Endothelial cell of umbilical vein (primary cell): ENCODE results near the gene FNDC8. TPM values are rescaled to one million over a fixed set of nuclear protein-coding genes. Genes with fewer than 3 reads are reported as not detected.

Experiments used
- BruUV-seq: library from RNA; stranded (reverse); fragments of 400-500 nt; replicated peaks from 2 replicates; lab custom pipeline; 2021; lab: Mats Ljungman, UMichigan
- CTCF ChIA-PET: fragments of 300-600, 350-600 bp; sonication (Branson Sonifier 250); formaldehyde crosslinking; loops from one replicate; lab custom pipeline; 2021; ENCODE audit warnings: antibody characterized with exemption, inconsistent platforms; lab: Charles Lee
- POLR2A ChIA-PET: fragments of 300-600, 350-600 bp; sonication (Branson Sonifier 250); formaldehyde crosslinking; loops from one replicate; lab custom pipeline; 2021; ENCODE audit warnings: antibody characterized with exemption, inconsistent platforms; lab: Charles Lee
- DNase-seq: peaks from one replicate; pipeline ENCODE4 v3.0.0-alpha.2; 2011; ENCODE audit warnings: low read depth, low spot score
- FAIRE-seq: peaks from 2 replicates; lab custom pipeline; 2011; peaks lifted over from hg19 to GRCh38; lab: Jason Lieb, UNC
- H2AFZ ChIP-seq: 2 replicates; pipeline ENCODE4 v1.6.0; 2012; ENCODE audit warnings: low read depth, low read length, control low read depth, inconsistent platforms
- H3K27ac ChIP-seq: 2 replicates; pipeline ENCODE4 v1.5.1; 2011; ENCODE audit warnings: low read depth, mild to moderate bottlenecking, control low read depth, low read length, moderate library complexity; ENCODE audit not compliant: insufficient read depth
- H3K27me3 ChIP-seq, 2 experiments: 2 replicates each; pipeline versions ENCODE4 v1.6.0 to v1.6.1; 2011; ENCODE audit warnings: low read length in 2 of 2, mixed read lengths in 1 of 2; ENCODE audit not compliant: control insufficient read depth in 2 of 2, insufficient read depth in 2 of 2
- H3K36me3 ChIP-seq, 2 experiments: 2 replicates in 1 of 2; 3 replicates in 1 of 2; pipeline ENCODE4 v1.5.1; 2011; ENCODE audit warnings: low read length in 2 of 2, mild to moderate bottlenecking in 1 of 2, moderate library complexity in 1 of 2; ENCODE audit not compliant: control insufficient read depth in 2 of 2, insufficient read depth in 2 of 2; ENCODE audit errors: extremely low read depth in 1 of 2
- H3K4me1 ChIP-seq: 3 replicates; pipeline ENCODE4 v1.5.1; 2011; ENCODE audit warnings: mild to moderate bottlenecking, low read length; ENCODE audit not compliant: control insufficient read depth, insufficient read depth; ENCODE audit errors: extremely low read depth
- H3K4me2 ChIP-seq: 2 replicates; pipeline ENCODE4 v1.6.1; 2011; ENCODE audit warnings: low read length, control low read depth, mixed read lengths; ENCODE audit not compliant: insufficient read depth
- H3K4me3 ChIP-seq, 3 experiments: fragments of 200-600 bp in 1 of 3; sonication (generic), shearing (Covaris generic) in 1 of 3; replicated peaks in 1 of 3; 2 replicates each; pipeline ENCODE4 v1.5.1; 2011 to 2016; ENCODE audit warnings: control low read depth in 3 of 3, low read length in 3 of 3, mild to moderate bottlenecking in 2 of 3, inconsistent platforms in 1 of 3, low read depth in 1 of 3, moderate library complexity in 1 of 3; ENCODE audit not compliant: insufficient read depth in 1 of 3
- H3K79me2 ChIP-seq: 2 replicates; pipeline ENCODE4 v1.6.0; 2012; ENCODE audit warnings: low read length, inconsistent platforms; ENCODE audit not compliant: control insufficient read depth, insufficient read depth
- H3K9ac ChIP-seq: replicated peaks from 2 replicates; pipeline ENCODE3; 2011; ENCODE audit warnings: low read length, control low read depth; ENCODE audit not compliant: insufficient read depth; ENCODE audit errors: extremely low read depth
- H3K9me1 ChIP-seq: replicated peaks from 3 replicates; pipeline ENCODE4 v1.6.0; 2011; ENCODE audit warnings: mild to moderate bottlenecking, low read length; ENCODE audit not compliant: control insufficient read depth, insufficient read depth; ENCODE audit errors: extremely low read depth
- H3K9me3 ChIP-seq: replicated peaks from 2 replicates; pipeline ENCODE4 v1.5.1; 2012; ENCODE audit warnings: low read length, inconsistent platforms; ENCODE audit not compliant: control insufficient read depth, insufficient read depth
- H4K20me1 ChIP-seq: replicated peaks from 2 replicates; pipeline ENCODE3; 2011; ENCODE audit warnings: mild to moderate bottlenecking, low read length; ENCODE audit not compliant: control insufficient read depth, insufficient read depth; ENCODE audit errors: extremely low read depth
- GATA2 ChIP-seq: IDR thresholded peaks from 2 replicates; pipeline ENCODE4 v1.7.0; 2011; ENCODE audit warnings: low read depth, mild to moderate bottlenecking, moderate library complexity, mixed read lengths, low read length; ENCODE audit not compliant: insufficient read length, insufficient read depth
- JUN ChIP-seq: IDR thresholded peaks from 2 replicates; pipeline ENCODE4 v1.6.1; 2011; ENCODE audit warnings: borderline replicate concordance, low read depth; ENCODE audit not compliant: insufficient read length, insufficient read depth
- MYC ChIP-seq: IDR thresholded peaks from one replicate; pipeline ENCODE4 v1.6.1; 2011; ENCODE audit warnings: mild to moderate bottlenecking, low read depth, low read length
- POLR2A ChIP-seq: IDR thresholded peaks from 2 replicates; pipeline ENCODE4 v1.6.1; 2012; ENCODE audit warnings: low read depth, mild to moderate bottlenecking, control low read depth, low read length
- POLR2AphosphoS5 ChIP-seq: IDR thresholded peaks from 2 replicates; pipeline ENCODE4 v1.6.1; 2012; ENCODE audit warnings: low read depth, mild to moderate bottlenecking, control low read depth, low read length, moderate library complexity; ENCODE audit not compliant: insufficient read depth
- dilution Hi-C: fragments of 300-500 bp; cut with MboI; formaldehyde crosslinking; loops from one replicate; pipeline ENCODE4 v1.15.0; 2019; ENCODE audit warnings: low sequenced_read_pairs; ENCODE audit not compliant: extremely low pct_ligation_motif_present
- intact Hi-C: fragments of 100-400 bp; cut with micrococcal nuclease; formaldehyde crosslinking; loops from one replicate; pipeline ENCODE4 v1.10.0; 2022
- polyA plus RNA-seq, 4 experiments: library from polyadenylated mRNA; depleted of rRNA in 3 of 4; stranded (reverse) in 3 of 4; unstranded in 1 of 4; fragments of >200 nt; gene quantifications; 2 replicates each; pipeline versions ENCODE4 v1.2.1 to v1.2.3, GENCODE V29; 2011 to 2012; ENCODE audit warnings: missing spikeins in 1 of 4
- total RNA-seq: library from RNA; stranded (reverse); gene quantifications from 2 replicates; pipeline ENCODE4 v1.2.3, GENCODE V29; 2021
- TF ChIP-seq, protein P1 (sequence below): IDR thresholded peaks from 2 replicates; pipeline ENCODE4 v1.6.1; 2011; ENCODE audit not compliant: insufficient read depth, insufficient read length

Gene FNDC8
- total and polyA plus RNA-seq, 2 donors (not counting 3 experiments of a cell fraction or from before 2014, with no cell fraction given) = not detected

DNA sequence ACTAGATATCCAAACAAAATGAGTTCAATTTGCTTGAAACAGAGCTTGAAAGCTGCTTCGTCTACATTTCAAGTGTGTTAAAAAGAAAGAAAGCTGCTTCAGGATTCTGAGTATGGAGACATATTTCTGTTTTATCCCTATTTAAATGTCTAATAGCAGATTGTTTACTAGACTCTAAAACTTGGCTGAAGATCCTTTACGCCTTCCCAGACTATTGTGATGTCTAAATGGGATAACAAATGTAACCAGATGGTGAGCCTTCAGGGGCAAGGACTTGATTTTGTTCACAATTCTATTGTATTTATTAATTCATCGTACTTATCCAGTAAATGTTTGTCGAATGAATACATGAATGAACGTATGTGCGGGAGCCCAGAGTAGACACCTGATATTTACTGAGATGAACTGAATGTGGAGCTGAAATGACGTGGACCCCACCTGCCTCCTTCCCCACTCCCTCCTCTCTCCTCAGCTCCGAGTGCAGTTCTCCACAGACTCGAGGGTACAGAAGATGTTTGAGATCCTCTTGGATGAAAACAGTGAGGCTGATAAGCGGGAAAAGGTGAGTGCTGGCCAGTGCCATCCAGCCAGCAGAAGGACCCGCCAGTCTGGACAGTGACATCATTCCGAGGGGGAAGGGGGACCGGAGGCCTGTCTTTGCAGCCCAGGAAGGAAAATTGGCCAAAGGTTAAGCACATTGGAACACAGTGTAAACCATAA is 31.2 kb downstream of the FNDC8 start:
- FAIRE-seq = no peak
- DNase-seq = no peak
- dilution Hi-C loops (no loop called here), intact Hi-C loops (no loop called here)
- peaks cover 4% of the 10 kb centered on the region in 2 experiments for H3K27me3 ChIP-seq
- H3K9ac ChIP-seq = no peak overlapping the region
- no peak overlapping the region for H2AFZ ChIP-seq
- no peaks in the 10 kb centered on the region for H4K20me1 ChIP-seq
- no peaks in the 10 kb centered on the region for H3K9me1 ChIP-seq
- no peak overlapping the region for H3K4me3 ChIP-seq
- H3K36me3 ChIP-seq = no peaks in the 10 kb centered on the region
- H3K4me2 ChIP-seq = no peak overlapping the region
- no peak overlapping the region for H3K27ac ChIP-seq
- TF ChIP-seq POLR2A = no peak
- no peak for TF ChIP-seq GATA2
- TF ChIP-seq MYC = no peak
- TF ChIP-seq, protein P1, sequence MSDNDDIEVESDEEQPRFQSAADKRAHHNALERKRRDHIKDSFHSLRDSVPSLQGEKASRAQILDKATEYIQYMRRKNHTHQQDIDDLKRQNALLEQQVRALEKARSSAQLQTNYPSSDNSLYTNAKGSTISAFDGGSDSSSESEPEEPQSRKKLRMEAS = no peak
- no peak for TF ChIP-seq POLR2AphosphoS5
- no peak for TF ChIP-seq JUN
- H3K9me3 ChIP-seq = no peaks in the 10 kb centered on the region
- no peaks in the 10 kb centered on the region for H3K4me1 ChIP-seq
- no TSS peak for BruUV-seq
- no peaks in the 10 kb centered on the region for H3K79me2 ChIP-seq
- ChIA-PET POLR2A (no interaction called here), CTCF (interaction anchor here (1.0 kb wide), 1 partner anchor 387 kb away, joined by 4 read pairs; no protein-coding TSS in a partner anchor)
